Nephron (organoid): ENCODE results near the gene PIBF1.
A peak's percentile ranks its signal among the peaks of the same experiment; 100 is the strongest.
"Not testable (repeated sequence)": the region's sequence is repeated elsewhere in the genome, so short reads cannot be mapped to it uniquely, and the experiment has no call there.

ENCODE experiments used
- H3K27ac Mint-ChIP-seq, 3 experiments: 2 replicates each; pipeline ENCODE4 v1.8.0; 2020; ENCODE audit warnings: mixed read lengths in 3 of 3, mild to moderate bottlenecking in 2 of 3, moderate library complexity in 1 of 3
- H3K27me3 Mint-ChIP-seq: 2 replicates; pipeline ENCODE4 v1.8.0; 2021; ENCODE audit warnings: low read depth, mild to moderate bottlenecking, moderate library complexity, mixed read lengths
- H3K36me3 Mint-ChIP-seq: 2 replicates; pipeline ENCODE4 v1.8.0; 2020; ENCODE audit warnings: low read depth, mixed read lengths
- H3K4me1 Mint-ChIP-seq: 2 replicates; pipeline ENCODE4 v1.8.0; 2020; ENCODE audit warnings: mixed read lengths
- H3K4me3 Mint-ChIP-seq, 3 experiments: 2 replicates each; pipeline ENCODE4 v1.8.0; 2020; ENCODE audit warnings: mild to moderate bottlenecking in 3 of 3, mixed read lengths in 3 of 3, moderate library complexity in 2 of 3
- H3K9me3 Mint-ChIP-seq: 2 replicates; pipeline ENCODE4 v1.8.0; 2020; ENCODE audit warnings: mixed read lengths
- CTCF ChIP-seq, 3 experiments: fragments of 200-600 bp; sonication (generic); IDR thresholded peaks; one replicate each; pipeline ENCODE4 v1.5.0; 2021; ENCODE audit warnings: antibody characterized with exemption in 3 of 3; ENCODE audit not compliant: unreplicated experiment in 3 of 3

PIBF1 gene

DNA sequence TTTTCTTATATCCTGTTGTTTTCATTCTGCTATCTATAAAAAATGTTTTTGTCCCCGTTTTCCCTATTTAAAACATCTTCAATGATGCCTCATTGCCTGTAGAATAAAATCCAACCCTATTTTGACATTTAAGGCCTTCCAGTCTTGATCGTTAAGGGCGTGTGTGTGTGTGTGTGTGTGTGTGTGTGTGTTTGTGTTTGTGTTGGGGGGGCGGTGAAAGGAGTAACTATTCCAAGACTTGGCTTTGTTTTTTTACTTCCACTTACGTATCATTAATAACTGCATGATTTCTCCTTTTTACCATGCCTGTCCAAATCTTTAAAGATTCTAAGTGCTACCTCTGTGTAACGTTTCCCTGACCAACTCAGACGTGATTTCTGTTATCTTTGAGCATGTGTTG, 784 bp downstream of the PIBF1 start:
- peaks cover 31% of the 10 kb centered on the region for H3K36me3 Mint-ChIP-seq
- no peaks in the 10 kb centered on the region for H3K27me3 Mint-ChIP-seq
- peak overlapping the region; percentile 99 to 100 (median 99) for H3K4me3 Mint-ChIP-seq
- no peaks in the 10 kb centered on the region for H3K9me3 Mint-ChIP-seq
- peak overlapping the region; percentile 98 to 99 (median 99) for H3K27ac Mint-ChIP-seq
- TF ChIP-seq CTCF (IDR thresholded peaks at IDR 0.05; ENCODE audit: unreplicated experiment in 3 of 3): no peak
- H3K4me1 Mint-ChIP-seq: peaks cover 49% of the 10 kb centered on the region

DNA sequence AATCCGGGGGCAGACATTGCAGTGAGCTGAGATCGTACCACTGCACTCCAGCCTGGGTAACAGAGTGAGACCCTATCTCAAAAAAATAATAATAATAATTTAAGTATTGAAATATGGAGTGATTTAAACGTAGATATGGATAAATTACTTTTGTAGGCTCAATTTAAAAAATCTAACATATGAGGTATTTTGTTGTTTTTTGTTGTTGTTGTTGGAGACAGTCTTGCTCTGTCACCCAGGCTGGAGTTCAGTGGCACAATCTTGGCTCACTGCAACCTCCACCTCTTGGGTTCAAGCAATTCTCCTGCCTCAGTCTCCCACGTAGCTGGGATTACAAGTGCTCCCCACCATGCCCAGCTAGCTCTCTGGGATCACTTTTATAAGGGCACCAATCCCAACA, 2.7 kb downstream of the PIBF1 start:
- H3K36me3 Mint-ChIP-seq: peaks cover 26% of the 10 kb centered on the region
- H3K4me3 Mint-ChIP-seq: peak overlapping the region in 2 of 3 experiments; percentile 40 to 60
- H3K4me1 Mint-ChIP-seq: peaks cover 44% of the 10 kb centered on the region
- H3K9me3 Mint-ChIP-seq, H3K27me3 Mint-ChIP-seq, H3K27ac Mint-ChIP-seq: not testable (repeated sequence)

- H3K4me1 Mint-ChIP-seq: peaks cover 10% of the 10 kb centered on the region
- no peak overlapping the region for H3K27ac Mint-ChIP-seq
- no peaks in the 10 kb centered on the region for H3K27me3 Mint-ChIP-seq
- H3K36me3 Mint-ChIP-seq: peaks cover 50% of the 10 kb centered on the region
- H3K4me3 Mint-ChIP-seq: no peak overlapping the region
- H3K9me3 Mint-ChIP-seq: peaks cover 3% of the 10 kb centered on the region
- TF ChIP-seq CTCF (IDR thresholded peaks at IDR 0.05; ENCODE audit: unreplicated experiment in 3 of 3): no peak
Observed at GRCh38 chr13:72788831-72789230, 6.9 kb downstream of the PIBF1 start.

DNA sequence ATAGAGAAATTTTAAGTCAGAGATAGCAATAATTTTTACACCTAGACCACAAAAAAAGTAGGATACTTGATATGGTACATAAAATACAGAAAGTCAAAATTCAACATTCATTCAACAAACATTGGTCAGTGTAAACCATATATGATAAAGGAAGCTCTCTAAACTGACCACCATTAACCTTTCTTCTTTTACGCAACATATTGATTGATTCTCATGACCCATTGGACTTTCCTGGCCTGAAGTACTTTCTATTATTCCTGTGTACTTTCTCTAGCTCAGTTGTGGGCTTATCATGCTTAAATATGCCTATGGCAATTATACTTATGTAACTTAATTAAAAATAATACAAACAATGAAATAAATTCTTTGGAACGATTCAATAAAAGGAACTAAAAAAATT, 10.7 kb downstream of the PIBF1 start:
- Mint-ChIP-seq H3K27me3 (no peaks in the 10 kb centered on the region), H3K4me1 (no peaks in the 10 kb centered on the region), H3K4me3 (no peak overlapping the region), H3K36me3 (peaks cover 64% of the 10 kb centered on the region), H3K27ac (no peak overlapping the region), H3K9me3 (peaks cover 3% of the 10 kb centered on the region)
- no peak for TF ChIP-seq CTCF (IDR thresholded peaks at IDR 0.05; ENCODE audit: unreplicated experiment in 3 of 3)

- Mint-ChIP-seq H3K27me3 (no peaks in the 10 kb centered on the region), H3K4me1 (no peaks in the 10 kb centered on the region), H3K27ac (no peak overlapping the region), H3K9me3 (no peaks in the 10 kb centered on the region), H3K36me3 (peaks cover 59% of the 10 kb centered on the region), H3K4me3 (no peak overlapping the region)
- no peak for TF ChIP-seq CTCF (IDR thresholded peaks at IDR 0.05; ENCODE audit: unreplicated experiment in 3 of 3)
Observed at GRCh38 chr13:72798817-72799216, 16.9 kb downstream of the PIBF1 start.

DNA sequence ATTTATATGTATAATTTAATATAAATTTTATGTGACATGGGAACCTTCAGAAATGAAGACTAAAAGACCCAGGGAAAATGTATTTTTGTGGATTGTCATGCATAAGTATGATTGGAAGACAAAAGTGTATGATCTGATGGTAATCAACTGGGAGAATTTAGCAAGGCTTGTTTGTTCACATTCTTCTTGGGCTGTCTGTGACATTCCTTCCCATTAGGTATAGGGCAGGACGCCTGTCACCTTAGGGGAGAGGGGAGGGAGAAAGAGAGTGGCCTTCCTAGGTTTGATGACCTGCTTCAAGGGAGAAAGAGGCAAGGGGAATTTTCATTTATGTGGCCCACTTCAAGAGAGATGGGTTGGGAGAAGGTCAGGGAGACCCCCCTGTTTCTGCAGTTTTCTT, 22.4 kb downstream of the PIBF1 start:
- Mint-ChIP-seq H3K27ac (no peak overlapping the region), H3K4me1 (no peaks in the 10 kb centered on the region), H3K9me3 (no peaks in the 10 kb centered on the region), H3K36me3 (peaks cover 51% of the 10 kb centered on the region), H3K27me3 (no peaks in the 10 kb centered on the region), H3K4me3 (no peak overlapping the region)
- no peak for TF ChIP-seq CTCF (IDR thresholded peaks at IDR 0.05; ENCODE audit: unreplicated experiment in 3 of 3)
